ENCODE measurements around the gene ASPM.

The ASPM gene

GRCh38 chr1:197146101-197147095 lies at the start of gene ASPM:
Gene ASPM, minus strand, starts transcription at chr1:197146669. Its CDS starts 232 bp downstream, at chr1:197146437.
- DNase-seq (ENCODE audit: low spot score): peak; percentile 94

- DNase-seq (ENCODE audit: low spot score): no peak
These were observed 48.6 kb upstream of the ASPM start for GRCh38 chr1:197195100-197195499.

- no peak for DNase-seq (ENCODE audit: low spot score)
These were observed 37.7 kb upstream of the ASPM start for GRCh38 chr1:197184190-197184589.

- no peak for DNase-seq (ENCODE audit: low spot score)
These were observed 36.8 kb upstream of the ASPM start for GRCh38 chr1:197183195-197183748.

GRCh38 chr1:197182716-197183115 lies 36.2 kb upstream of the ASPM start:
- no peak for DNase-seq (ENCODE audit: low spot score)

GRCh38 chr1:197181982-197182381 lies 35.5 kb upstream of the ASPM start:
- no peak for DNase-seq (ENCODE audit: low spot score)

- peak; percentile 55 for DNase-seq (ENCODE audit: low spot score)
These were observed 33.9 kb upstream of the ASPM start for GRCh38 chr1:197180252-197180878.

GRCh38 chr1:197178998-197179397 lies 32.5 kb upstream of the ASPM start:
- peak; percentile 50 for DNase-seq (ENCODE audit: low spot score)

- DNase-seq (ENCODE audit: low spot score): no peak
These were observed 28.3 kb upstream of the ASPM start for GRCh38 chr1:197174818-197175217.

GRCh38 chr1:197173571-197174507 lies 27.4 kb upstream of the ASPM start:
- peak; percentile 23 for DNase-seq (ENCODE audit: low spot score)

GRCh38 chr1:197171531-197171930 lies 25.1 kb upstream of the ASPM start:
- DNase-seq (ENCODE audit: low spot score): no peak

GRCh38 chr1:197170538-197170937 lies 24.1 kb upstream of the ASPM start:
- DNase-seq (ENCODE audit: low spot score): no peak

- DNase-seq (ENCODE audit: low spot score): no peak
These were observed 13.0 kb upstream of the ASPM start for GRCh38 chr1:197159461-197159860.

GRCh38 chr1:197156692-197157091 lies 10.2 kb upstream of the ASPM start:
- DNase-seq (ENCODE audit: low spot score): no peak

- DNase-seq (ENCODE audit: low spot score): no peak
These were observed 6.2 kb upstream of the ASPM start for GRCh38 chr1:197152662-197153061.

GRCh38 chr1:197151185-197151584 lies 4.7 kb upstream of the ASPM start:
- no peak for DNase-seq (ENCODE audit: low spot score)

GRCh38 chr1:197150336-197151005 lies 4.0 kb upstream of the ASPM start:
- no peak for DNase-seq (ENCODE audit: low spot score)

GRCh38 chr1:197149340-197149739 lies 2.9 kb upstream of the ASPM start:
- no peak for DNase-seq (ENCODE audit: low spot score)

GRCh38 chr1:197145446-197146024 lies 934 bp downstream of the ASPM start:
- no peak for DNase-seq (ENCODE audit: low spot score)

GRCh38 chr1:197144570-197145325 lies 1.7 kb downstream of the ASPM start:
- peak; percentile 52 for DNase-seq (ENCODE audit: low spot score)

Data from kidney tubule cell (primary cell).